MM.1S (cell line): ENCODE results near the gene EIF4E1B.

Experiments
- EZH2 ChIP-seq: fragments of 300-600 bp; sonication (generic); optimal IDR thresholded peaks from 2 replicates; pipeline ENCODE3; 2017; ENCODE audit warnings: low read depth, mild to moderate bottlenecking, antibody characterized with exemption, low read length, mixed read lengths
- TF ChIP-seq, protein P1 (sequence below): fragments of 300-600 bp; sonication (generic); IDR thresholded peaks from 2 replicates; pipeline ENCODE4 v1.5.1; 2016; ENCODE audit warnings: antibody characterized with exemption, low read length, mixed read lengths

DNA sequence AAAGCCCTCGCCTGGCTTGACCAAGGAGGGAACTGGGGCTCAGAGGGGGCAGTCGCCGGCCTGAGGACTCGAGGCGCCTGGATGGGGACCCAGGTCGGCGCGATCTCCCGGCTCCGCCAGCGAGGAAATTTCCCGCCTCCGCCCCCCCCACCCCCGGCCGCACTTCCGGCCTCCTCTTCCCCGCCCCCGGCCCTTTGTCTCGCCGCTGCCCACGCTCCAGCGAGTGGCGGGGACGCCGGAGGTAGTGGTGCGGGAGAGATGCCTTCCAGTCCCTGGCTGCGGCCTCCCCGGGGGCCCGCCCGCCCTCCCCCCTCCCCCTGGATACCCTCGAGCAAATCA, 20.1 kb upstream of the EIF4E1B start:
- TF ChIP-seq, protein P1, sequence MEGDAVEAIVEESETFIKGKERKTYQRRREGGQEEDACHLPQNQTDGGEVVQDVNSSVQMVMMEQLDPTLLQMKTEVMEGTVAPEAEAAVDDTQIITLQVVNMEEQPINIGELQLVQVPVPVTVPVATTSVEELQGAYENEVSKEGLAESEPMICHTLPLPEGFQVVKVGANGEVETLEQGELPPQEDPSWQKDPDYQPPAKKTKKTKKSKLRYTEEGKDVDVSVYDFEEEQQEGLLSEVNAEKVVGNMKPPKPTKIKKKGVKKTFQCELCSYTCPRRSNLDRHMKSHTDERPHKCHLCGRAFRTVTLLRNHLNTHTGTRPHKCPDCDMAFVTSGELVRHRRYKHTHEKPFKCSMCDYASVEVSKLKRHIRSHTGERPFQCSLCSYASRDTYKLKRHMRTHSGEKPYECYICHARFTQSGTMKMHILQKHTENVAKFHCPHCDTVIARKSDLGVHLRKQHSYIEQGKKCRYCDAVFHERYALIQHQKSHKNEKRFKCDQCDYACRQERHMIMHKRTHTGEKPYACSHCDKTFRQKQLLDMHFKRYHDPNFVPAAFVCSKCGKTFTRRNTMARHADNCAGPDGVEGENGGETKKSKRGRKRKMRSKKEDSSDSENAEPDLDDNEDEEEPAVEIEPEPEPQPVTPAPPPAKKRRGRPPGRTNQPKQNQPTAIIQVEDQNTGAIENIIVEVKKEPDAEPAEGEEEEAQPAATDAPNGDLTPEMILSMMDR = no peak
- TF ChIP-seq EZH2 = no peak
